ENCODE results near the gene NR2F6.

DNA sequence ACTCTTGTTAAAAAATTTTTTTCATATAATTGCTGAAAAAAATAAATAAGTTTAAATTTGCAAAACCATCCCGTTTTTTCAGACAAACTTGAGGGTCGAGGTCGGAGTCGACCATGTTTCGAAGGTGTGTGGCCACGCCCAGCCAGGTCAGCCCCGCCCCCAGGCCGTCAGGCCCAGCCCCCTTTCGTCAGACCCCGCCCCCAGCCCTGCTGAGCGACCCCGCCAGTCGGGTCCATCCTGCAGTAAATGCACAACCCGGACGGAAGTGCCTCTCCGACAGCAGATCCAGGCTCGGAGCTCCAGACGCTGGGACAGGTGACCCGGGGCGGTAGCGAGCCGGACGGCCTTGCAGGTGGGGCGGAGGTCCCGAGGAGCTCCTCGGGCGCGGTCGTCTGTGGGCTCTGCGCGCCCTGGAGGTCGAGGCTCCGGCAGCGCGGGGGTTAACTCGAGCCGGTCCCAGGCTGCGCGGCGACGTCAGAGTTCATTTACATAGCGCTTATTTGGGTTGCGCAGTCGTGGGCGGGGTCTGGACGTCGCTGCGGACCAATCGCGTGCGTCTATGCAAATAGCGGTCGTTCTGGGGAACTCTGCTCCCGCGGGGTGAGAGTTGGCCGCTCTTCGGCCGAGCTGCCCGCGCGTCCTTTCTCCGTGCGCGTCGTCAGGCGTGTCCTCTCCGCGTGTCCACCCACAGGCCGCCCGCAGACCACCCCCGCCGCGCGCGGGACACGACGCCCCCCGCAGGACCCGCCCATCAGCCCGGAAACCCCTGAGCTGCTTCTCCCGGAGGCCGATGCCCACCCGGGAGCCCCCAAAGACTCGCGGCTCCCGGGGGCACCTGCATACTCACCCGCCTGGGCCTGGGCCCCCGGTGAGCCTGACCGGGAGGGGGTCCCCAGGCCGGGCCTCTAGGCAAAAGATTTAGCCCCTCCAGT lies 19.5 kb downstream of the NR2F6 start, which contains the start of gene OCEL1:
- TF ChIP-seq, protein P1, sequence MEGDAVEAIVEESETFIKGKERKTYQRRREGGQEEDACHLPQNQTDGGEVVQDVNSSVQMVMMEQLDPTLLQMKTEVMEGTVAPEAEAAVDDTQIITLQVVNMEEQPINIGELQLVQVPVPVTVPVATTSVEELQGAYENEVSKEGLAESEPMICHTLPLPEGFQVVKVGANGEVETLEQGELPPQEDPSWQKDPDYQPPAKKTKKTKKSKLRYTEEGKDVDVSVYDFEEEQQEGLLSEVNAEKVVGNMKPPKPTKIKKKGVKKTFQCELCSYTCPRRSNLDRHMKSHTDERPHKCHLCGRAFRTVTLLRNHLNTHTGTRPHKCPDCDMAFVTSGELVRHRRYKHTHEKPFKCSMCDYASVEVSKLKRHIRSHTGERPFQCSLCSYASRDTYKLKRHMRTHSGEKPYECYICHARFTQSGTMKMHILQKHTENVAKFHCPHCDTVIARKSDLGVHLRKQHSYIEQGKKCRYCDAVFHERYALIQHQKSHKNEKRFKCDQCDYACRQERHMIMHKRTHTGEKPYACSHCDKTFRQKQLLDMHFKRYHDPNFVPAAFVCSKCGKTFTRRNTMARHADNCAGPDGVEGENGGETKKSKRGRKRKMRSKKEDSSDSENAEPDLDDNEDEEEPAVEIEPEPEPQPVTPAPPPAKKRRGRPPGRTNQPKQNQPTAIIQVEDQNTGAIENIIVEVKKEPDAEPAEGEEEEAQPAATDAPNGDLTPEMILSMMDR (tag by site-specific recombination; IDR thresholded peaks at IDR 0.05) = no peak; the same call in 1 of the 2 replicates
- TF ChIP-seq, protein P2, sequence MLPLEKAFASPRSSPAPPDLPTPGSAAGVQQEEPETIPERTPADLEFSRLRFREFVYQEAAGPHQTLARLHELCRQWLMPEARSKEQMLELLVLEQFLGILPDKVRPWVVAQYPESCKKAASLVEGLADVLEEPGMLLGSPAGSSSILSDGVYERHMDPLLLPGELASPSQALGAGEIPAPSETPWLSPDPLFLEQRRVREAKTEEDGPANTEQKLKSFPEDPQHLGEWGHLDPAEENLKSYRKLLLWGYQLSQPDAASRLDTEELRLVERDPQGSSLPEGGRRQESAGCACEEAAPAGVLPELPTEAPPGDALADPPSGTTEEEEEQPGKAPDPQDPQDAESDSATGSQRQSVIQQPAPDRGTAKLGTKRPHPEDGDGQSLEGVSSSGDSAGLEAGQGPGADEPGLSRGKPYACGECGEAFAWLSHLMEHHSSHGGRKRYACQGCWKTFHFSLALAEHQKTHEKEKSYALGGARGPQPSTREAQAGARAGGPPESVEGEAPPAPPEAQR (tag by site-specific recombination; IDR thresholded peaks at IDR 0.05) = no peak
- TF ChIP-seq ZNF2 (tag by site-specific recombination; IDR thresholded peaks at IDR 0.05) (peak; percentile 30; the same call in 1 of the 2 replicates), KLF8 (tag by site-specific recombination; IDR thresholded peaks at IDR 0.05) (peak; percentile 79)

All from HEK293 (cell line).